K562 (cell line): ENCODE results near the gene HACL1. TPM values are rescaled to one million over a fixed set of nuclear protein-coding genes. Genes with fewer than 3 reads are reported as not detected.

Experiments used
- ATAC-seq: fragments of 200-7000 bp; cut with Tn5 transposase; 3 replicates; pipeline ENCODE4 v1.9.1; 2020; ENCODE audit warnings: moderate library complexity
- BruUV-seq: library from RNA; stranded (reverse); fragments of 400-500 nt; replicated peaks from 2 replicates; lab custom pipeline; 2021; lab: Mats Ljungman, UMichigan
- CTCF ChIA-PET: fragments of 300-600 bp; formaldehyde crosslinking; extraction: SDS; loops from one replicate; lab custom pipeline; 2021; ENCODE audit warnings: low intra/inter-chr PET ratio; lab: Yijun Ruan, JAX
- POLR2A ChIA-PET: fragments of 300-600, 350-650 bp; sonication (Branson Sonifier 250); formaldehyde crosslinking; extraction: SDS; loops from one replicate; lab custom pipeline; 2021; ENCODE audit warnings: antibody characterized with exemption, inconsistent platforms; lab: Yijun Ruan, JAX
- DNase-seq, 4 experiments: peaks; one replicate each; pipeline versions ENCODE4 v3.0.0 to v3.0.0-alpha.2; 2011 to 2018; ENCODE audit warnings: low spot score in 3 of 4, mixed read lengths in 3 of 4; ENCODE audit errors: extremely low read depth in 1 of 4
- FAIRE-seq: peaks from 2 replicates; lab custom pipeline; 2011; peaks lifted over from hg19 to GRCh38; lab: Jason Lieb, UNC
- H2AFZ ChIP-seq: 2 replicates; pipeline ENCODE4 v1.6.0; 2011; ENCODE audit warnings: low read depth, low read length, control low read depth, inconsistent platforms
- H3K27ac ChIP-seq: fragments of 200-600 bp; 3 replicates; pipeline ENCODE4 v1.8.0; 2011; ENCODE audit warnings: low read depth, mild to moderate bottlenecking, control low read depth, inconsistent platforms, low read length, moderate library complexity, mixed read lengths; ENCODE audit errors: extremely low read depth
- H3K27me3 ChIP-seq, 2 experiments: fragments of 300-600 bp in 1 of 2; 2 replicates in 1 of 2; 3 replicates in 1 of 2; pipeline versions ENCODE4 v1.6.0 to v1.8.0; 2011; ENCODE audit warnings: inconsistent platforms in 2 of 2, low read length in 2 of 2, mild to moderate bottlenecking in 1 of 2, mixed read lengths in 1 of 2, moderate library complexity in 1 of 2; ENCODE audit not compliant: control insufficient read depth in 2 of 2, insufficient read depth in 2 of 2
- H3K36me3 ChIP-seq: fragments of 300-600 bp; 3 replicates; pipeline ENCODE4 v1.8.0; 2011; ENCODE audit warnings: mild to moderate bottlenecking, low read length, inconsistent platforms; ENCODE audit not compliant: control insufficient read depth, insufficient read depth
- H3K4me1 ChIP-seq, 2 experiments: fragments of 200-600 bp in 1 of 2; replicated peaks in 1 of 2; 2 replicates in 1 of 2; 3 replicates in 1 of 2; pipeline versions ENCODE4 v1.5.1 to v1.8.0; 2011; ENCODE audit warnings: inconsistent platforms in 2 of 2, low read length in 2 of 2, mild to moderate bottlenecking in 1 of 2, mixed read lengths in 1 of 2, moderate library complexity in 1 of 2; ENCODE audit not compliant: control insufficient read depth in 2 of 2, insufficient read depth in 2 of 2
- H3K4me2 ChIP-seq: 2 replicates; pipeline ENCODE4 v1.6.1; 2011; ENCODE audit warnings: low read length, control low read depth, inconsistent platforms, mixed read lengths; ENCODE audit not compliant: insufficient read depth
- H3K4me3 ChIP-seq: fragments of 200-600 bp; sonication (generic), shearing (Covaris generic); 2 replicates; pipeline ENCODE4 v1.5.1; 2016; ENCODE audit warnings: control low read depth, inconsistent platforms
- H3K79me2 ChIP-seq: fragments of 200-600 bp; 3 replicates; pipeline ENCODE4 v1.8.0; 2011; ENCODE audit warnings: low read length, inconsistent platforms; ENCODE audit not compliant: control insufficient read depth, insufficient read depth
- H3K9ac ChIP-seq, 2 experiments: 2 replicates each; pipeline versions ENCODE4 v1.6.0 to v1.6.1; 2011; ENCODE audit warnings: low read depth in 2 of 2, low read length in 2 of 2, control low read depth in 1 of 2, inconsistent platforms in 1 of 2, mild to moderate bottlenecking in 1 of 2, mixed read lengths in 1 of 2; ENCODE audit not compliant: insufficient read depth in 1 of 2
- H3K9me1 ChIP-seq: one replicate; pipeline ENCODE4 v1.6.0; 2011; ENCODE audit warnings: inconsistent platforms, mild to moderate bottlenecking, low read length, moderate library complexity; ENCODE audit not compliant: control insufficient read depth, insufficient read depth
- H3K9me3 ChIP-seq: replicated peaks from 2 replicates; pipeline ENCODE4 v1.5.1; 2011; ENCODE audit warnings: low read depth, low read length, inconsistent platforms; ENCODE audit not compliant: control insufficient read depth, insufficient read depth
- H4K20me1 ChIP-seq: replicated peaks from 2 replicates; pipeline ENCODE4 v1.6.1; 2011; ENCODE audit warnings: low read length, inconsistent platforms, mixed read lengths; ENCODE audit not compliant: control insufficient read depth, insufficient read depth
- CBX5 ChIP-seq: IDR thresholded peaks from 2 replicates; pipeline ENCODE4 v1.6.1; 2014; ENCODE audit warnings: low read depth, borderline replicate concordance
- ID3 ChIP-seq, 2 experiments: fragments of 250-450 bp in 1 of 2; fragments of 450-650 bp in 1 of 2; sonication (Bioruptor Pico) in 1 of 2; IDR thresholded peaks; 2 replicates each; pipeline versions ENCODE4 v1.6.1 to v1.8.0; 2016 to 2021; ENCODE audit warnings: mild to moderate bottlenecking in 2 of 2, moderate library complexity in 2 of 2, missing compliant biosample characterization in 1 of 2, missing genetic modification characterization in 1 of 2
- IFI16 ChIP-seq: fragments of 250-450 bp; sonication (Bioruptor Pico); IDR thresholded peaks from 2 replicates; pipeline ENCODE4 v2.1.2; 2022; ENCODE audit warnings: mild to moderate bottlenecking, inconsistent platforms
- KDM2B ChIP-seq: fragments of 250-450 bp; sonication (Bioruptor Pico); IDR thresholded peaks from 2 replicates; pipeline ENCODE4 v1.8.0; 2021; ENCODE audit warnings: mild to moderate bottlenecking, moderate library complexity
- KDM4B ChIP-seq, 2 experiments: fragments of 450-650 bp in 1 of 2; sonication (generic) in 1 of 2; IDR thresholded peaks; 2 replicates each; pipeline ENCODE4 v1.6.1; 2016 to 2017; ENCODE audit warnings: borderline replicate concordance in 2 of 2, antibody characterized with exemption in 1 of 2, low read depth in 1 of 2, mild to moderate bottlenecking in 1 of 2
- LARP7 ChIP-seq: fragments of 450-650 bp; IDR thresholded peaks from 2 replicates; pipeline ENCODE4 v1.6.1; 2016
- NFE2 ChIP-seq: IDR thresholded peaks from 2 replicates; pipeline ENCODE4 v1.6.1; 2014; ENCODE audit warnings: antibody characterized with exemption, low read depth
- NONO ChIP-seq, 2 experiments: fragments of 200-400 bp in 1 of 2; fragments of 450-650 bp in 1 of 2; formaldehyde crosslinking in 1 of 2; IDR thresholded peaks; 2 replicates each; pipeline ENCODE4 v1.6.1; 2017; ENCODE audit warnings: low read depth in 2 of 2, mild to moderate bottlenecking in 2 of 2, moderate library complexity in 2 of 2, low read length in 1 of 2
- RUNX1 ChIP-seq: sonication (generic); IDR thresholded peaks from 2 replicates; pipeline ENCODE4 v1.6.1; 2016; ENCODE audit warnings: antibody characterized with exemption, low read depth
- WHSC1 ChIP-seq: IDR thresholded peaks from one replicate; pipeline ENCODE4 v1.6.1; 2012; ENCODE audit warnings: low read length, control low read depth, inconsistent platforms
- WGBS: fragments of 100-300 bp; shearing (Covaris generic); methylation state at CpG from one replicate; pipeline ENCODE4 v1.1.6; 2016; ENCODE audit warnings: low coverage, mixed read lengths; ENCODE audit not compliant: insufficient coverage; ENCODE audit errors: missing lambda C conversion rate; 5-methylcytosine and 5-hydroxymethylcytosine counted together
- in situ Hi-C: fragments of 300-500 bp; cut with MboI; formaldehyde crosslinking; loops from 4 replicates; pipeline ENCODE4 v1.15.0; 2018; ENCODE audit warnings: inconsistent platforms, mixed read lengths
- intact Hi-C: fragments of 100-400 bp; cut with micrococcal nuclease; formaldehyde crosslinking; loops from 2 replicates; pipeline ENCODE4 v1.14.2; 2022
- polyA plus RNA-seq, 8 experiments: library from polyadenylated mRNA; depleted of rRNA in 4 of 8; stranded (reverse) in 5 of 8; unstranded in 3 of 8; fragments of >200 nt; fragmentation: Nextera tagmentation in 2 of 8; fragmentation: Illumina TruSeq in 1 of 8; extraction: Ambion mirVana in 2 of 8; extraction: Trizol in 1 of 8; gene quantifications; 2 replicates each; pipeline versions ENCODE4 v1.2.1 to v1.2.3, GENCODE V29; 2011 to 2014; ENCODE audit warnings: inconsistent platforms in 1 of 8, missing spikeins in 1 of 8
- total RNA-seq, 7 experiments: library from RNA; depleted of rRNA in 6 of 7; stranded (reverse); fragments of >200 nt in 6 of 7; fragmentation: Illumina TruSeq in 2 of 7; extraction: Trizol in 2 of 7; gene quantifications; 2 replicates each; pipeline versions ENCODE4 v1.2.1 to v1.2.3, GENCODE V29; 2011 to 2021; ENCODE audit warnings: low replicate concordance in 1 of 7
- TF ChIP-seq, protein P1 (sequence below): fragments of 450-650 bp; IDR thresholded peaks from 2 replicates; pipeline ENCODE4 v1.6.1; 2016; ENCODE audit warnings: missing biosample characterization, missing genetic modification characterization
- TF ChIP-seq, protein P2 (sequence below), 3 experiments: fragments of 200-800 bp in 1 of 3; fragments of 250-450 bp in 1 of 3; fragments of 450-650 bp in 1 of 3; sonication (Bioruptor Pico) in 1 of 3; sonication (Bioruptor generic) in 1 of 3; formaldehyde crosslinking in 1 of 3; IDR thresholded peaks; 2 replicates each; pipeline versions ENCODE4 v1.6.1 to v1.8.0; 2016 to 2022; ENCODE audit warnings: mild to moderate bottlenecking in 2 of 3, missing genetic modification characterization in 2 of 3, missing compliant biosample characterization in 1 of 3, moderate library complexity in 1 of 3
- TF ChIP-seq, protein P3 (sequence below): fragments of 450-650 bp; IDR thresholded peaks from 2 replicates; pipeline ENCODE4 v1.6.1; 2016; ENCODE audit warnings: borderline replicate concordance

The HACL1 gene
- total and polyA plus RNA-seq, 9 of the 15 experiments (the other 6 are each of a cell fraction or from before 2014, with no cell fraction given) = 18.9 to 61.5 (median 30.5) TPM

DNA sequence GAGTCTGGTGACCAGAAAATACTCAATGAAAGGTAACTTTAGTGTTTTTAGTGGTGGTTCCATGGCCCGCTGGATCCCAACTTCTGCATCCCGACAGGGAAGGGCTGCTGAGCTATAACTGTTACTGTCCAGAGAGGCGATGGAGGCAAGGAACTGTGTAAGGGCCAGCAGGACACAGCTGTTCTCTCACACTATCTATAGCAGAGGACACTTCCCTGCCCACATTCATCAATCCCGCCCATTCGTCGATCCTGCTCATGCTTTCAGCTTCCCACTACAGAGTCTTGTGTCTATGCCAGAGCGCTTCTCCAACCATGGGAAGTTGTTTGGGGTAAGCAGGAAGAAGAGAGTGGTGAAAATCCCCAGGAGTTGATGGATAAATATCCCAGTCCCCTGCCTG is 88.3 kb downstream of the HACL1 start:
- in situ Hi-C loops (no loop called here), intact Hi-C loops (no loop called here)
- Histone ChIP-seq H3K9me3 (0 out of 2 replicates have a peak, but pooled peaks cover 1% of the 10 kb centered on the region), H4K20me1 (no peaks in the 10 kb centered on the region), H3K9me1 (no peaks in the 10 kb centered on the region), H3K9ac (no peak overlapping the region), H3K4me3 (no peak overlapping the region), H2AFZ (no peak overlapping the region), H3K4me1 (no peaks in the 10 kb centered on the region), H3K27me3 (peaks cover 50 to 66% of the 10 kb centered on the region in 2 experiments), H3K27ac (no peak overlapping the region), H3K79me2 (no peaks in the 10 kb centered on the region), H3K4me2 (no peak overlapping the region), H3K36me3 (no peaks in the 10 kb centered on the region)
- ChIA-PET CTCF (no interaction called here), POLR2A (interaction anchor here (0.6 to 2.6 kb wide), 4 partner anchors 14 to 252 kb away, joined by 3 to 8 read pairs (median 5); no protein-coding TSS in a partner anchor)
- 0% methylated on average over 7 of the region's 7 CpGs for WGBS
- DNase-seq (no peak), ATAC-seq (no peak), FAIRE-seq (no peak)
- no TSS peak for BruUV-seq
- TF ChIP-seq KDM4B (IDR thresholded peaks at IDR 0.05; ENCODE audit: borderline replicate concordance in 2 of 2, low read depth in 1 of 2) (no peak), CBX5 (no peak), RUNX1 (no peak), NONO (IDR thresholded peaks at IDR 0.05; ENCODE audit: low read depth in 2 of 2, low read length in 1 of 2) (no peak), WHSC1 (no peak), IFI16 (CRISPR knock-in tag) (no peak), KDM2B (CRISPR knock-in tag) (no peak), LARP7 (no peak), ID3 (CRISPR knock-in tag; IDR thresholded peaks at IDR 0.05) (no peak), ID3 (tag; IDR thresholded peaks at IDR 0.05) (no peak), NFE2 (no peak)
- TF ChIP-seq, protein P1, sequence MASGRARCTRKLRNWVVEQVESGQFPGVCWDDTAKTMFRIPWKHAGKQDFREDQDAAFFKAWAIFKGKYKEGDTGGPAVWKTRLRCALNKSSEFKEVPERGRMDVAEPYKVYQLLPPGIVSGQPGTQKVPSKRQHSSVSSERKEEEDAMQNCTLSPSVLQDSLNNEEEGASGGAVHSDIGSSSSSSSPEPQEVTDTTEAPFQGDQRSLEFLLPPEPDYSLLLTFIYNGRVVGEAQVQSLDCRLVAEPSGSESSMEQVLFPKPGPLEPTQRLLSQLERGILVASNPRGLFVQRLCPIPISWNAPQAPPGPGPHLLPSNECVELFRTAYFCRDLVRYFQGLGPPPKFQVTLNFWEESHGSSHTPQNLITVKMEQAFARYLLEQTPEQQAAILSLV (tag) = no peak
- TF ChIP-seq, protein P2, sequence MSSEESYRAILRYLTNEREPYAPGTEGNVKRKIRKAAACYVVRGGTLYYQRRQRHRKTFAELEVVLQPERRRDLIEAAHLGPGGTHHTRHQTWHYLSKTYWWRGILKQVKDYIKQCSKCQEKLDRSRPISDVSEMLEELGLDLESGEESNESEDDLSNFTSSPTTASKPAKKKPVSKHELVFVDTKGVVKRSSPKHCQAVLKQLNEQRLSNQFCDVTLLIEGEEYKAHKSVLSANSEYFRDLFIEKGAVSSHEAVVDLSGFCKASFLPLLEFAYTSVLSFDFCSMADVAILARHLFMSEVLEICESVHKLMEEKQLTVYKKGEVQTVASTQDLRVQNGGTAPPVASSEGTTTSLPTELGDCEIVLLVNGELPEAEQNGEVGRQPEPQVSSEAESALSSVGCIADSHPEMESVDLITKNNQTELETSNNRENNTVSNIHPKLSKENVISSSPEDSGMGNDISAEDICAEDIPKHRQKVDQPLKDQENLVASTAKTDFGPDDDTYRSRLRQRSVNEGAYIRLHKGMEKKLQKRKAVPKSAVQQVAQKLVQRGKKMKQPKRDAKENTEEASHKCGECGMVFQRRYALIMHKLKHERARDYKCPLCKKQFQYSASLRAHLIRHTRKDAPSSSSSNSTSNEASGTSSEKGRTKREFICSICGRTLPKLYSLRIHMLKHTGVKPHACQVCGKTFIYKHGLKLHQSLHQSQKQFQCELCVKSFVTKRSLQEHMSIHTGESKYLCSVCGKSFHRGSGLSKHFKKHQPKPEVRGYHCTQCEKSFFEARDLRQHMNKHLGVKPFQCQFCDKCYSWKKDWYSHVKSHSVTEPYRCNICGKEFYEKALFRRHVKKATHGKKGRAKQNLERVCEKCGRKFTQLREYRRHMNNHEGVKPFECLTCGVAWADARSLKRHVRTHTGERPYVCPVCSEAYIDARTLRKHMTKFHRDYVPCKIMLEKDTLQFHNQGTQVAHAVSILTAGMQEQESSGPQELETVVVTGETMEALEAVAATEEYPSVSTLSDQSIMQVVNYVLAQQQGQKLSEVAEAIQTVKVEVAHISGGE (CRISPR knock-in tag; IDR thresholded peaks at IDR 0.05) = no peak
- TF ChIP-seq, protein P3, sequence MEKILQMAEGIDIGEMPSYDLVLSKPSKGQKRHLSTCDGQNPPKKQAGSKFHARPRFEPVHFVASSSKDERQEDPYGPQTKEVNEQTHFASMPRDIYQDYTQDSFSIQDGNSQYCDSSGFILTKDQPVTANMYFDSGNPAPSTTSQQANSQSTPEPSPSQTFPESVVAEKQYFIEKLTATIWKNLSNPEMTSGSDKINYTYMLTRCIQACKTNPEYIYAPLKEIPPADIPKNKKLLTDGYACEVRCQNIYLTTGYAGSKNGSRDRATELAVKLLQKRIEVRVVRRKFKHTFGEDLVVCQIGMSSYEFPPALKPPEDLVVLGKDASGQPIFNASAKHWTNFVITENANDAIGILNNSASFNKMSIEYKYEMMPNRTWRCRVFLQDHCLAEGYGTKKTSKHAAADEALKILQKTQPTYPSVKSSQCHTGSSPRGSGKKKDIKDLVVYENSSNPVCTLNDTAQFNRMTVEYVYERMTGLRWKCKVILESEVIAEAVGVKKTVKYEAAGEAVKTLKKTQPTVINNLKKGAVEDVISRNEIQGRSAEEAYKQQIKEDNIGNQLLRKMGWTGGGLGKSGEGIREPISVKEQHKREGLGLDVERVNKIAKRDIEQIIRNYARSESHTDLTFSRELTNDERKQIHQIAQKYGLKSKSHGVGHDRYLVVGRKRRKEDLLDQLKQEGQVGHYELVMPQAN = no peak
